Ishikawa (cell line): ENCODE data around the gene ZNF296.

Experiments
- CEBPB ChIP-seq: IDR thresholded peaks from 2 replicates; pipeline ENCODE4 v1.6.1; 2012
- CREB1 ChIP-seq: IDR thresholded peaks from 2 replicates; pipeline ENCODE4 v1.6.1; 2012; ENCODE audit warnings: low read depth
- EGR1 ChIP-seq: IDR thresholded peaks from 2 replicates; pipeline ENCODE4 v1.6.1; 2012
- EP300 ChIP-seq: IDR thresholded peaks from 2 replicates; pipeline ENCODE4 v1.6.1; 2012; ENCODE audit warnings: borderline replicate concordance
- FOXM1 ChIP-seq: IDR thresholded peaks from 2 replicates; pipeline ENCODE4 v1.6.1; 2012; ENCODE audit warnings: low read depth, borderline replicate concordance
- MAX ChIP-seq: IDR thresholded peaks from 2 replicates; pipeline ENCODE4 v1.6.1; 2012
- NFIC ChIP-seq: IDR thresholded peaks from 2 replicates; pipeline ENCODE4 v1.6.1; 2012
- RAD21 ChIP-seq: IDR thresholded peaks from 2 replicates; pipeline ENCODE4 v1.6.1; 2012; ENCODE audit warnings: low read depth
- REST ChIP-seq: IDR thresholded peaks from 2 replicates; pipeline ENCODE4 v1.6.1; 2012; ENCODE audit warnings: low read depth, mild to moderate bottlenecking
- TAF1 ChIP-seq: IDR thresholded peaks from 2 replicates; pipeline ENCODE4 v1.6.1; 2012; ENCODE audit warnings: low read depth, mild to moderate bottlenecking
- TCF12 ChIP-seq: IDR thresholded peaks from 2 replicates; pipeline ENCODE4 v1.6.1; 2012; ENCODE audit warnings: low read depth
- TEAD4 ChIP-seq: IDR thresholded peaks from 2 replicates; pipeline ENCODE4 v1.6.1; 2012
- USF1 ChIP-seq: IDR thresholded peaks from 2 replicates; pipeline ENCODE4 v1.6.1; 2012
- YY1 ChIP-seq: IDR thresholded peaks from 2 replicates; pipeline ENCODE4 v1.6.1; 2012; ENCODE audit warnings: low read depth
- ZBTB7A ChIP-seq: IDR thresholded peaks from 2 replicates; pipeline ENCODE4 v1.6.1; 2012; ENCODE audit warnings: low read depth

The ZNF296 gene

GRCh38 chr19:45076851-45077730, 813 bp upstream of the ZNF296 start:
- no peak for TF ChIP-seq YY1
- no peak for TF ChIP-seq CREB1
- no peak for TF ChIP-seq TCF12

- TF ChIP-seq TCF12 (0 out of 2 replicates have a peak, but pooled peaks have one; percentile 33), TAF1 (peak; percentile 19; the same call in 1 of the 2 replicates), EGR1 (no peak), TEAD4 (no peak)
These were observed 813 bp downstream of the ZNF296 start for GRCh38 chr19:45075301-45076028.

- TF ChIP-seq REST (no peak), NFIC (no peak), TAF1 (no peak), EP300 (no peak), USF1 (no peak), RAD21 (no peak), MAX (no peak), ZBTB7A (no peak), TEAD4 (no peak), TCF12 (no peak)
These were observed 1.5 kb downstream of the ZNF296 start for GRCh38 chr19:45074744-45075300.

- TF ChIP-seq REST (no peak), TCF12 (no peak), MAX (no peak), EP300 (no peak), CEBPB (no peak), NFIC (no peak)
These were observed 4.1 kb downstream of the ZNF296 start for GRCh38 chr19:45071969-45072790.

- TF ChIP-seq MAX (no peak), YY1 (no peak), EP300 (no peak), ZBTB7A (no peak), TAF1 (no peak), CEBPB (no peak), NFIC (no peak), REST (no peak), USF1 (no peak), FOXM1 (no peak), TCF12 (no peak), TEAD4 (no peak), RAD21 (no peak), CREB1 (no peak), EGR1 (no peak)
These were observed 4.7 kb downstream of the ZNF296 start for GRCh38 chr19:45071545-45071938.
